ENCODE data around the gene PRADC1. TPM values are rescaled to one million over a fixed set of nuclear protein-coding genes. Genes with fewer than 3 reads are reported as not detected.
"Not testable (repeated sequence)": the region's sequence is repeated elsewhere in the genome, so short reads cannot be mapped to it uniquely, and the experiment has no call there.

PRADC1 gene
- total and polyA plus RNA-seq, 4 donors, result 12.1 to 41.4 (median 30.6) TPM

DNA sequence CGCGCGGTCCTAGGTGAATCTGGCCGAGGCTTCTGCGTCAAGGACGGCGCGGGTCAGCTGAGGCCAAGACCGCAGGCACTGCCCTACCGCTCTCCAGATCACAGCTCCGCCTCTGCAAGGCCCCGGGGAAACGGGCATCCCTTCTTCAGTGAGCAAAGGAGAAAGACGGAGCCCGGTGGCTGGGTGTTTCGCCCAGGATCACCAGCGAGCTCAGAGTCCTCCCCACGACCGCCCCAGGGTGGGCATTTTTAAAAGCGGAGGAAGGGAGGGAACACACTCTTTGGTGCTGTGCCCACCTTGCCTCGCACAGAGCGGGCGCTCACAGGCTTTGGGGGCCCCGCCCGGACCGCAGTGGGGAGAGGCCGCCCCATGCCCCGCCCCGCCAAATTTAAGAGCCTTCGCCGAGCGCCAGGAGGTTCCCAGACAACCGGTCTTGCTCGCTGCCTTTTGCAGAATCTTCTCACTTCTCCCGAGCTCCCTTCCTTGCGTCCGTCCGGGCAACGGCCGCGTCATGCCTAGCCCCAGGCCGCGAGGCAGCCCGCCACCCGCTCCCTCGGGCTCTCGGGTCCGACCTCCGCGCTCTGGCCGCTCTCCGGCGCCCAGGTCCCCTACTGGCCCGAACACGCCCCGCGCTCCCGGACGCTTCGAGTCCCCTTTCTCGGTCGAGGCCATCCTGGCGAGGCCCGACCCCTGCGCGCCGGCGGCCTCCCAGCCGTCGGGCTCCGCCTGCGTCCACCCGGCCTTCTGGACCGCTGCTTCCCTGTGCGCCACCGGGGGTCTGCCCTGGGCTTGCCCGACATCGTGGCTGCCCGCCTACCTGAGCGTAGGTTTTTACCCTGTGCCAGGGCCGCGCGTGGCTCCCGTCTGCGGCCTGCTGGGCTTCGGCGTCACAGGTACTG is 30.6 kb downstream of the PRADC1 start, which contains the start of gene NOTO:
TSS of gene NOTO (plus strand) at position 419 of the 899 bp plus-strand sequence. CDS start at position 512, 93 bp downstream.
- peak within 1 kb of the TSS in 1 of 3 donors; percentile 17 for H3K4me3 ChIP-seq (ENCODE audit: low read depth in 1 of 3, low read length in 3 of 3)
- H3K9ac ChIP-seq (ENCODE audit: low read depth in 1 of 2, low read length in 2 of 2), result no peak within 1 kb of the TSS
- peaks cover 0 to 16% (median 7%) of the 10 kb centered on the region in 4 donors for H3K4me1 ChIP-seq (ENCODE audit: control insufficient read depth in 4 of 4, insufficient read depth in 4 of 4, low read length in 3 of 4)
- no peak for TF ChIP-seq MAX (IDR thresholded peaks at IDR 0.05)
- no peaks in the 10 kb centered on the region for H3K36me3 ChIP-seq (ENCODE audit: control insufficient read depth in 4 of 4, insufficient read depth in 3 of 4, low read depth in 1 of 4, low read length in 3 of 4)
- no peak within 1 kb of the TSS for H3K27ac ChIP-seq (ENCODE audit: low read depth in 1 of 2, low read length in 2 of 2)
- H3K27me3 ChIP-seq (ENCODE audit: control insufficient read depth in 4 of 4, insufficient read depth in 4 of 4, low read length in 3 of 4), result peaks cover 0 to 9% (median 3%) of the 10 kb centered on the region in 4 donors
- WGBS, result 4% methylated on average over 87 of the region's 87 CpGs
- no peaks in the 10 kb centered on the region for H3K9me3 ChIP-seq (ENCODE audit: control insufficient read depth in 4 of 4, low read length in 3 of 4)
- DNase-seq (ENCODE audit: low spot score), result no peak

GRCh38 chr2:73200281-73200680 is 32.8 kb downstream of the PRADC1 start:
- H3K27me3 ChIP-seq (ENCODE audit: control insufficient read depth in 4 of 4, insufficient read depth in 4 of 4, low read length in 3 of 4); H3K9me3 ChIP-seq (ENCODE audit: control insufficient read depth in 4 of 4, low read length in 3 of 4); H3K9ac ChIP-seq (ENCODE audit: low read depth in 1 of 2, low read length in 2 of 2); DNase-seq (ENCODE audit: low spot score); H3K36me3 ChIP-seq (ENCODE audit: control insufficient read depth in 4 of 4, insufficient read depth in 3 of 4, low read depth in 1 of 4, low read length in 3 of 4); H3K27ac ChIP-seq (ENCODE audit: low read depth in 1 of 2, low read length in 2 of 2); H3K4me3 ChIP-seq (ENCODE audit: low read depth in 1 of 3, low read length in 3 of 3): not testable (repeated sequence)
- peaks cover 0 to 16% (median 7%) of the 10 kb centered on the region in 4 donors for H3K4me1 ChIP-seq (ENCODE audit: control insufficient read depth in 4 of 4, insufficient read depth in 4 of 4, low read length in 3 of 4)
- 91% methylated on average over 10 of the region's 10 CpGs for whole genome bisulfite sequencing

GRCh38 chr2:73197579-73197978 is 35.5 kb downstream of the PRADC1 start:
- no peak for DNase-seq (ENCODE audit: low spot score)
- no peak for TF ChIP-seq FOXA1 (IDR thresholded peaks at IDR 0.05)
- no peak for TF ChIP-seq ZBTB33 (IDR thresholded peaks at IDR 0.05)
- TF ChIP-seq RAD21 (IDR thresholded peaks at IDR 0.05), result no peak
- TF ChIP-seq MAX (IDR thresholded peaks at IDR 0.05), result no peak
- TF ChIP-seq HNF4G (IDR thresholded peaks at IDR 0.05), result no peak
- TF ChIP-seq CTCF (IDR thresholded peaks at IDR 0.05; ENCODE audit: low read depth, low read length, missing input control), result no peak
- no peak for TF ChIP-seq YY1 (IDR thresholded peaks at IDR 0.05)
- TF ChIP-seq NR2F2 (IDR thresholded peaks at IDR 0.05), result no peak
- TF ChIP-seq, protein P1, sequence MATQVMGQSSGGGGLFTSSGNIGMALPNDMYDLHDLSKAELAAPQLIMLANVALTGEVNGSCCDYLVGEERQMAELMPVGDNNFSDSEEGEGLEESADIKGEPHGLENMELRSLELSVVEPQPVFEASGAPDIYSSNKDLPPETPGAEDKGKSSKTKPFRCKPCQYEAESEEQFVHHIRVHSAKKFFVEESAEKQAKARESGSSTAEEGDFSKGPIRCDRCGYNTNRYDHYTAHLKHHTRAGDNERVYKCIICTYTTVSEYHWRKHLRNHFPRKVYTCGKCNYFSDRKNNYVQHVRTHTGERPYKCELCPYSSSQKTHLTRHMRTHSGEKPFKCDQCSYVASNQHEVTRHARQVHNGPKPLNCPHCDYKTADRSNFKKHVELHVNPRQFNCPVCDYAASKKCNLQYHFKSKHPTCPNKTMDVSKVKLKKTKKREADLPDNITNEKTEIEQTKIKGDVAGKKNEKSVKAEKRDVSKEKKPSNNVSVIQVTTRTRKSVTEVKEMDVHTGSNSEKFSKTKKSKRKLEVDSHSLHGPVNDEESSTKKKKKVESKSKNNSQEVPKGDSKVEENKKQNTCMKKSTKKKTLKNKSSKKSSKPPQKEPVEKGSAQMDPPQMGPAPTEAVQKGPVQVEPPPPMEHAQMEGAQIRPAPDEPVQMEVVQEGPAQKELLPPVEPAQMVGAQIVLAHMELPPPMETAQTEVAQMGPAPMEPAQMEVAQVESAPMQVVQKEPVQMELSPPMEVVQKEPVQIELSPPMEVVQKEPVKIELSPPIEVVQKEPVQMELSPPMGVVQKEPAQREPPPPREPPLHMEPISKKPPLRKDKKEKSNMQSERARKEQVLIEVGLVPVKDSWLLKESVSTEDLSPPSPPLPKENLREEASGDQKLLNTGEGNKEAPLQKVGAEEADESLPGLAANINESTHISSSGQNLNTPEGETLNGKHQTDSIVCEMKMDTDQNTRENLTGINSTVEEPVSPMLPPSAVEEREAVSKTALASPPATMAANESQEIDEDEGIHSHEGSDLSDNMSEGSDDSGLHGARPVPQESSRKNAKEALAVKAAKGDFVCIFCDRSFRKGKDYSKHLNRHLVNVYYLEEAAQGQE (IDR thresholded peaks at IDR 0.05), result no peak
- no peak for TF ChIP-seq EGR1 (IDR thresholded peaks at IDR 0.05; ENCODE audit: low read depth in 2 of 2)
- TF ChIP-seq HNF4A (conservative IDR thresholded peaks at IDR 0.05), result no peak
- no peak for TF ChIP-seq GABPA (IDR thresholded peaks at IDR 0.05 in 1 of 2, conservative IDR thresholded peaks at IDR 0.05 in 1 of 2)
- Histone ChIP-seq H3K36me3 (ENCODE audit: control insufficient read depth in 4 of 4, insufficient read depth in 3 of 4, low read depth in 1 of 4, low read length in 3 of 4) (no peaks in the 10 kb centered on the region), H3K4me1 (ENCODE audit: control insufficient read depth in 4 of 4, insufficient read depth in 4 of 4, low read length in 3 of 4) (peaks cover 0 to 8% (median 4%) of the 10 kb centered on the region in 4 donors), H3K4me3 (ENCODE audit: low read depth in 1 of 3, low read length in 3 of 3) (no peak overlapping the region), H3K27me3 (ENCODE audit: control insufficient read depth in 4 of 4, insufficient read depth in 4 of 4, low read length in 3 of 4) (peaks cover 0 to 7% (median 0%) of the 10 kb centered on the region in 4 donors), H3K9ac (ENCODE audit: low read depth in 1 of 2, low read length in 2 of 2) (no peak overlapping the region), H3K9me3 (ENCODE audit: control insufficient read depth in 4 of 4, low read length in 3 of 4) (no peaks in the 10 kb centered on the region), H3K27ac (ENCODE audit: low read depth in 1 of 2, low read length in 2 of 2) (no peak overlapping the region)

Measured in liver (tissue), 9 donors.